Endometrial microvascular endothelial cells (primary cell): Measurements from ENCODE around the gene KCTD3. TPM values are rescaled to one million over a fixed set of nuclear protein-coding genes. Genes with fewer than 3 reads are reported as not detected.

Experiments used
- in situ Hi-C: cut with HindIII; loops from 2 replicates; pipeline ENCODE4 v1.10.0; 2017; ENCODE audit warnings: low sequenced_read_pairs, low pct_unique_long_range_greater_than_20kb; ENCODE audit errors: inconsistent ontology term
- total RNA-seq: library from RNA; depleted of rRNA; stranded (reverse); fragments of >200 nt; gene quantifications from one replicate; pipeline ENCODE4 v1.2.3, GENCODE V29; 2015; ENCODE audit errors: inconsistent ontology term

Gene KCTD3
- total RNA-seq, 1 donor from 2014 or later = 22.3 TPM

- in situ Hi-C loops = no loop called here
These were observed 76.7 kb downstream of the KCTD3 start for GRCh38 chr1:215643592-215644321.

GRCh38 chr1:215645182-215645581, 78.1 kb downstream of the KCTD3 start:
- in situ Hi-C loops = no loop called here

GRCh38 chr1:215645861-215646260, 78.8 kb downstream of the KCTD3 start:
- in situ Hi-C loops = no loop called here

- in situ Hi-C loops = no loop called here
These were observed 80.6 kb downstream of the KCTD3 start for GRCh38 chr1:215647738-215648137.

GRCh38 chr1:215648957-215649356, 81.9 kb downstream of the KCTD3 start:
- in situ Hi-C loops = no loop called here

- in situ Hi-C loops = no loop called here
These were observed 83.5 kb downstream of the KCTD3 start for GRCh38 chr1:215650446-215651149.

GRCh38 chr1:215651867-215652266, 84.8 kb downstream of the KCTD3 start:
- in situ Hi-C loops = no loop called here

- in situ Hi-C loops = no loop called here
These were observed 85.3 kb downstream of the KCTD3 start for GRCh38 chr1:215652371-215652770.

GRCh38 chr1:215657047-215657446, 89.9 kb downstream of the KCTD3 start:
- in situ Hi-C loops = no loop called here

GRCh38 chr1:215660259-215660658, 93.2 kb downstream of the KCTD3 start:
- in situ Hi-C loops = no loop called here

GRCh38 chr1:215661033-215661432, 93.9 kb downstream of the KCTD3 start:
- in situ Hi-C loops = no loop called here

- in situ Hi-C loops = no loop called here
These were observed 98.1 kb downstream of the KCTD3 start for GRCh38 chr1:215665215-215665614.

GRCh38 chr1:215667761-215668160, 100.7 kb downstream of the KCTD3 start:
- in situ Hi-C loops = no loop called here

- in situ Hi-C loops = no loop called here
These were observed 102.8 kb downstream of the KCTD3 start for GRCh38 chr1:215669806-215670491.
